ENCODE measurements around the gene EHBP1. TPM values are rescaled to one million over a fixed set of nuclear protein-coding genes. Genes with fewer than 3 reads are reported as not detected.

The EHBP1 gene
- total and polyA plus RNA-seq, 2 donors (not counting 3 experiments of a cell fraction or from before 2014, with no cell fraction given), result 8.4 to 34.8 TPM

- no TSS peak for BruUV-seq (replicated peaks)
- Histone ChIP-seq H3K4me1 (ENCODE audit: control insufficient read depth, extremely low read depth, insufficient read depth, low read length) (no peaks in the 10 kb centered on the region), H3K4me3 (replicated peaks in 1 of 3; ENCODE audit: insufficient read depth in 1 of 3, low read depth in 1 of 3, low read length in 3 of 3) (no peak overlapping the region), H2AFZ (ENCODE audit: low read depth, low read length) (no peak overlapping the region), H3K9ac (replicated peaks; ENCODE audit: extremely low read depth, insufficient read depth, low read length) (no peak overlapping the region), H3K4me2 (ENCODE audit: insufficient read depth, low read length) (no peak overlapping the region), H3K36me3 (ENCODE audit: control insufficient read depth in 2 of 2, extremely low read depth in 1 of 2, insufficient read depth in 2 of 2, low read length in 2 of 2) (peaks cover 0 to 2% of the 10 kb centered on the region in 2 experiments), H3K79me2 (ENCODE audit: control insufficient read depth, insufficient read depth, low read length) (no peaks in the 10 kb centered on the region), H3K9me1 (replicated peaks; ENCODE audit: control insufficient read depth, extremely low read depth, insufficient read depth, low read length) (no peaks in the 10 kb centered on the region), H3K27ac (ENCODE audit: insufficient read depth, low read depth, low read length) (no peak overlapping the region), H3K27me3 (ENCODE audit: control insufficient read depth in 2 of 2, insufficient read depth in 2 of 2, low read length in 2 of 2) (no peaks in the 10 kb centered on the region), H3K9me3 (replicated peaks; ENCODE audit: control insufficient read depth, insufficient read depth, low read length) (no peaks in the 10 kb centered on the region), H4K20me1 (replicated peaks; ENCODE audit: control insufficient read depth, extremely low read depth, insufficient read depth, low read length) (no peaks in the 10 kb centered on the region)
- ChIA-PET POLR2A (no interaction called here), CTCF (no interaction called here)
- intact Hi-C loops (cut with micrococcal nuclease), result loop anchor here (10.0 kb wide), 1 partner anchor 128 kb away; no protein-coding TSS in a partner anchor
- dilution Hi-C loops (cut with MboI; ENCODE audit: extremely low pct_ligation_motif_present, low sequenced_read_pairs), result no loop called here
- TF ChIP-seq MAX (IDR thresholded peaks at IDR 0.05; ENCODE audit: insufficient read depth, insufficient read length) (no peak), JUN (IDR thresholded peaks at IDR 0.05; ENCODE audit: borderline replicate concordance, insufficient read depth, insufficient read length, low read depth) (no peak), MYC (IDR thresholded peaks at IDR 0.05; ENCODE audit: low read depth, low read length) (no peak), GATA2 (IDR thresholded peaks at IDR 0.05; ENCODE audit: insufficient read depth, insufficient read length, low read depth, low read length) (no peak), POLR2A (IDR thresholded peaks at IDR 0.05; ENCODE audit: low read depth, low read length) (no peak), POLR2AphosphoS5 (IDR thresholded peaks at IDR 0.05; ENCODE audit: insufficient read depth, low read depth, low read length) (no peak), FOS (IDR thresholded peaks at IDR 0.05; ENCODE audit: borderline replicate concordance, insufficient read depth, low read length) (no peak), EZH2 (IDR thresholded peaks at IDR 0.05; ENCODE audit: borderline replicate concordance, low read depth, low read length, severe bottlenecking) (no peak)
- TF ChIP-seq, protein P1, sequence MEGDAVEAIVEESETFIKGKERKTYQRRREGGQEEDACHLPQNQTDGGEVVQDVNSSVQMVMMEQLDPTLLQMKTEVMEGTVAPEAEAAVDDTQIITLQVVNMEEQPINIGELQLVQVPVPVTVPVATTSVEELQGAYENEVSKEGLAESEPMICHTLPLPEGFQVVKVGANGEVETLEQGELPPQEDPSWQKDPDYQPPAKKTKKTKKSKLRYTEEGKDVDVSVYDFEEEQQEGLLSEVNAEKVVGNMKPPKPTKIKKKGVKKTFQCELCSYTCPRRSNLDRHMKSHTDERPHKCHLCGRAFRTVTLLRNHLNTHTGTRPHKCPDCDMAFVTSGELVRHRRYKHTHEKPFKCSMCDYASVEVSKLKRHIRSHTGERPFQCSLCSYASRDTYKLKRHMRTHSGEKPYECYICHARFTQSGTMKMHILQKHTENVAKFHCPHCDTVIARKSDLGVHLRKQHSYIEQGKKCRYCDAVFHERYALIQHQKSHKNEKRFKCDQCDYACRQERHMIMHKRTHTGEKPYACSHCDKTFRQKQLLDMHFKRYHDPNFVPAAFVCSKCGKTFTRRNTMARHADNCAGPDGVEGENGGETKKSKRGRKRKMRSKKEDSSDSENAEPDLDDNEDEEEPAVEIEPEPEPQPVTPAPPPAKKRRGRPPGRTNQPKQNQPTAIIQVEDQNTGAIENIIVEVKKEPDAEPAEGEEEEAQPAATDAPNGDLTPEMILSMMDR (IDR thresholded peaks at IDR 0.05; ENCODE audit: extremely low read depth in 1 of 2, insufficient read depth in 1 of 2, low read depth in 1 of 2, low read length in 2 of 2), result no peak
- no peak for DNase-seq (ENCODE audit: low read depth, low spot score)
- FAIRE-seq, result no peak
Observed at GRCh38 chr2:62923242-62923641, 217.7 kb downstream of the EHBP1 start.
